HG03571 (cell line): ENCODE results near the gene ADAMTS15.

ENCODE experiments used
- ATAC-seq: cut with Tn5 transposase; IDR thresholded peaks from one replicate; pipeline ENCODE4 v1.9.1; 2021; ENCODE audit not compliant: unreplicated experiment

Gene ADAMTS15

DNA sequence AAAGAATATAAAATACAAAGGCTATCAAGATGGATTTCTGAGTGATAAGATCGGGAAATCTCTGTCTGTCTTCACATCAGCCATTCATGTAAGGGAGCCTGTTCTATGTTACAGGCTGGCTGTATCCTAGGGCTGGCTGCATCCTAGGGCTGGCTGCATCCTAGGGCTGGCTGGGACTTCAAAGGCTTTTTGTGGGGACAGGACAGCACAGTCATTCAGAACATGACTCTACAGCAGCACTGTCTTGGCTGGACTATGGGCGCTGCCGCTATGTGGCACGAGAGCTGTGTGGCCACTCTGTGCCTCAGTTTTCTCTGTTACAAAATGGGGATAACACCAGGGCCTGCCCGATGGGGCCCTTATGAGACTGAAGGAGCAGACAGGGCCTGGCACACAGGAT is 30.2 kb upstream of the ADAMTS15 start:
- ATAC-seq: no peak

DNA sequence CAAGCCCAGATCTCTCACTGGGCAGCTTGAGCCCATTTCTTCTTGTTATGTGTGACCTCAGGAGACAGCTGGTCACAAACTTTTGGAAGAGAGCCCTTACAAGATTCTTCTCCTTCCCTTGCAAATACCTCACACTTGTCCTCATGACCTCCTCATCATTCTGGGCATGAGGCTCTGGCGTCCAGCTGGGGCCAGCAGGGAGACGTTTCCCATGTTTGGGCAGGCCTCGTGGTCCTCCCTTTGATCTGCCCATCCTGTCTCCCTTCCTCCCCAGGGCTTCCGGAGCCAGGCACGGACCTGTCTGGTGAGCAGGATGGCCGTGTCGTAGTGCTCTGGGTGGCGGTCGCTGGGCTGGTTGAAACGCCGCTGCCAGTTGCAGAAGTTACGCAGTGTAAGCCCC is 29.7 kb upstream of the ADAMTS15 start:
- ATAC-seq: no peak

DNA sequence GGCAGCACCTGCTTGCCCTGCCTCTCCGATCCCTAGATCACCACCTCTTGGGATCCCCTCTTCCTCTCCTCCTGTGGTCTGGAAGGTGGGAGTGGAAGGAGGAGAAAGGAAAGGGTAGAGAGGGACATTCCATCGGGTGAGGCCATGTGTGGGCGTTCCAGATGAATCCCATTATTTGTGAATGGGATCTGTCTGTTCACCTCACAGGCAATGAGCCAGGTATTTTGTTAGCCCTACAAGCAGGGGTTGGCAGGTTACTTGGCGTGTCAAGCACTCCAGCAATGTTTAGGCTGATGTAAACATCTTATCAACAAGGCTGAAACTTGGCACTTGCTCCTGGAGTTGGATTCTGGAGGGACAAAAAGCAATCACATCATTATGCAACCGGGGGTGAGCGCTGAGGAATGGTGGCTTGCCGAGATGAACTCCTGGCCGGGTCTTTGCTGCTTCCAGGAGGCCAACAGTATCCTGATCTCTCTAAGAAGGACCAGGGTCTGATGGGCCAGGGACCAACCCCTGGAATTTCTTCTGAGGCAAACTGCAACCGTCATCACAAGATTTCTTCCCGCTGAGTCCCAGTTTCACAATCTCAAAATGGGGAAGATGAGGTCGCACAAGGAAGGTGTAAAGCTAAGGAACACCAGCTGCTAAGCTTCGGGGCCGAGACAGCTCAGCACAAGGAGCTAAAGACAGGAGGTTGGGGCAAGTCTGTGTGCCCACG is 27.8 kb upstream of the ADAMTS15 start:
- no peak for ATAC-seq

DNA sequence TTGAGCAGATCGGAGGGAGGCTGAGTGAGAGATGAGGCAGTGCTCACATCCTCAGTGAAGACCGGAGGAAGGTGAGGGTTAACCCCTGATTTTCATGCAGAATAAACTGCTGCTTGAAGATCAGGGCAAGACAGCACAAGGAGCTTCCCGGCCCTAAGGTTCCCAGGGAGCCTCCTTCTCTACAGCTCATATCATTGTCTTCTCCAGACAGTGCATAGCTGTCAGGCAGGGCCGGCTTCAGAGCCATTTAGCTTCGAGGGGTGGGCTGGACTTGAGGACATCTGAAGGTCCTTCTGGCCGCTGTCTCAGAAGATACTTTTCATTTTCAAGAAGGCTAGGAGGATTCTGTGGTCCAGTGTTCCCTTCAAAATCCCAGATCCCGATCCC is 27.3 kb upstream of the ADAMTS15 start:
- no peak for ATAC-seq

DNA sequence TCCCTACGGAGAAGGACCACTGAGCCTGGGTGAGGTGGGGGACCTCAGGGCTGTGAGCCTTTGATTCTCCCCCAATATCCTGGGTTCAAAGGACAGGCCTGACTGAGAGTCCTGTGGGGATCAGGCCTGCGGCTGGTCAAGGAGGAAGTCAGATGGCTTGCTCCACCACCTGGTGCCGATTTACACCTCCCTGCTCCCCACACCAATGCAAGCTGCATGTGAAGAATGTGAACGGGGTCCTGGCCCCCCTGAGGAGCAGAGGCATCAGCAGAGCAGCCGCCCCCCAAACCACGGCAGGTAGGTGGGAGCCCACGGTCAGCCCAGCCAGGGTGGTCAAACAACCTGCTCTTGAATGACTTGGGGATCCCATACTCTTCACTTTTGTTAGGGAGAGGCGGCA is 26.7 kb upstream of the ADAMTS15 start:
- no peak for ATAC-seq

DNA sequence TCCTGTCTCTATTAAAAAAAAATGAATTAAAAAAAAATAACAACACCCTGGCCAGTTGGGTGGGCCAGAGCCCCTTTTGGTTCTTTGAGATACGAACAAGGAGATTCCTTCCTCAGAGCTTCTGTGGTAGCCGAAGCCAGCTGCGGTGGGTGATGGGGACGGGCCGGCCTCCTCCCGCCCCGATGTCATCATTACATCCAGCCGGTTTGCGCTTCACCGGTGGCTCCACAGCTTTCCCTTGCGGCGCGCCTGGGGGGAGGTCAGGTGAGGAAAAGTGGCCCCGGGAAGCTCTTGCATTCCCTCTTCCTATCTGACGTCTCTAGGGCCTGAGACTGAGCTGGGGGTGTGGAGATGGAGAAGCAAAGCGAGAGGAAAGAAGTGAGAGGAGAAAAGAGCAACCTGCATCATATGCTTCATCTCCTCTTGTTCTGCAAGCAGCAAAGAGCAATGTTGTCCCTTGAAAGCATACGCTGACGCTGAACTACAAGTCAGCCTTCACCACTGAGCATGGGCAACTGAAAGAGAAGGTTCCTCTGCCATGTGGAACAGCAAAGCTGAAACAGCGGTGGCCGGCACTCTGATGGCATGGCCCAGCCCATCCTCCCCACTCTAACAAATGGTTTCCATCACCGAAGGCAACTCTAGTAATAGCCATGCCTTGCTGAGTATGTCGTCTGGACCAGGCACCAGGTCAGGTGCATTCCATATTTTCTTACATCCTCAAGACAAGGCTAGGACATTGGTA is 26.0 kb upstream of the ADAMTS15 start:
- ATAC-seq: no peak

DNA sequence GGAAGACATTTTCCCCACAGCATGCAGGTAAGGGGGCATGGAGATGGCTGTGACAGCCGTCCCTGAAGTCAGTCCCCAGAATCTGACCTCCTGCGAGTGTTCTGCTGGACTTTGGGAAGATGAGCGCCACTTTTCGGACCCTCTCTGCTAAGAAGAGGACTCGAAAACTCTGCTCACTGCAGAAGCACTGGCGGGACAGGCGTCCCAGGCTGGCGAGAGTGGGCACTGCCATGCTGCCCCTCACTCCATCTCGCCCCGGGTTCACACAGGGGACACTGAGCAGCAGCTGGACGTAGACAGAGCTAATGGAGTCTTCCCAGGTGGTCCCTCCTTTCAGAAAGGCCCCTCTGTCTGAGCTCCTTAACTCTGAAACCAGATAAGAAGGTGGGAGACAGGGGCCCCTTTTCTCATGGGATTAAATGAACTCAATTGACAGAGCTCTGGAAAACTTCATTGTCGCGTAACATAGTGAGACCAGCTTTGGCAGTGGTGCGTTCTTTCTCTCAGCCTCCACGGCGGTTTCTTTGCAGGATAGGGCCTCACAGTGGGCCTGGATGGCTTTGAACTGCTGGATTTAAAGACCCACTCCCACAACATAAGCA is 24.8 kb upstream of the ADAMTS15 start:
- no peak for ATAC-seq

DNA sequence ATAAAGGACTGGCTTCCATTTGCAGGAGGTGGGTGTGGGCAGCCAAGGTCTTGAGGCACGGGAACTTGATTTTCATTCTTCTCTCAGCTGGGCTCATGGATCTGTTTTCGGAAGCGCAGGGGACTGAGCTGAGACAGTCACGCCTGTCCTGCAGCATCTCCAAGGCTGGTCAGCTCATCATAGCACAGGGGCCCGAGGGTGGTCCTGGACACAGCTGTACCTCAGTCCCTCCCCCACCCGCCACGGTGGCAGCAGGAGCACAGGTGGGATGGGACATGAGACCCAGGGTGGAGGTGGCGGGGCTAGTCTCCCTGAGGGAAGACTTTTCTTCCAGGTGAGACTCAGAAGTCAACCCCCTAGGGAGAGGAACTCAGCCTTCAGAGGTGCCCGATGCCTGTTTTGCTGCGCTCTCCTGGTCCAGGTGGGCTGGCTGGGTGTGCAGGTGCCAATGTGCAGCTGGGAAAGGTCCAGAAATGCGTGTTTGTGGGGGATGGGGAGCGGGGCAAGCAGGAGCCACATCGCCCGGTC is 23.8 kb upstream of the ADAMTS15 start:
- no peak for ATAC-seq

DNA sequence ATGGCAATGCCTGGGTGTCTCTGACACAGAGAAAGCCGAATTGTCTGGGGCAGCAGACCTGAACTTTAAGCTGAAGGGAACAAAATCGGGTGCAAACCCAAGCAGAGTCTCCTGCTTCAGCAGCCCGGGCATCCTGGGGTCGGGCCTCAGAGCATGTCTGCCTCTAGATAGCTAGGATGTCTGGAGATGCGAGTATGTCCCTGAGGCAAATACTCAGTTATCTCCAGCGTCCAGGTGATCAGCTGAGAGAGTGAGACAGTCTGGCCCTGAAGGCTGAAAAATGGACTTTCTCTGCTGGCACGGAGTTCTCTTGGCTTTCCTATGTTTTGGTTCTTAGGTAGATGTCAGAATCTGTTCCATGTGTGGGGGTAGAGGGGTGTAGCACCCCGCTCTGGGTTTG is 23.3 kb upstream of the ADAMTS15 start:
- no peak for ATAC-seq

DNA sequence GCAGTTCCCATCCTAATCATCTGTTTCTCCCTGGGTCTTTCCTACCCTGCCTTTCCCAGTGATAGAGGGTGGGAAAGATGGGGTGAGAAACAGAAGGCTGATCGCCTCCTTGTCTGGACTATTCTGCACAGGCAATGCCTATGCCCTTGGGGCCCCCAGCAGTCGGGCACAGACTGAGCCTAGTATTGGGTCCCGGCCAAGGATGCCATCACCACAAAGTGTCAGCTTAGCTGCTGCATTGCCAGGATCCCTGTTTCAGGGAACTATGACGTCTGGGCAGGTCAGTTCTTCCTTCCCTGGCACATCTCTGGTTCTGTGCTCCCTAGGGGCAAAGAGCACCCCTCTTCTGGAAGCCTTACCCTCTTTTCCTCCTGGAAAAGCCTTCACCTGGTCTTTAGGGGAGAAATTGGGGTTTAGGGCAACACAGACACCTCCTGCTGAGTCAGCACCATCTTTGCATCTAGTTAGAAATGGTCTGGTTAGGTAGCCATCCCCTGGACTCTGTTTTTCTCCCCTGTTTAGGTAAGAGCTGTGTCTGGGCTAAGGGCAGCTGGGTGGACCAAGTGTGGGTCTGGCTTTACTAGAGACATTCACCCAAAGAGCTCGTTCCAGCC is 22.1 kb upstream of the ADAMTS15 start:
- ATAC-seq: no peak

DNA sequence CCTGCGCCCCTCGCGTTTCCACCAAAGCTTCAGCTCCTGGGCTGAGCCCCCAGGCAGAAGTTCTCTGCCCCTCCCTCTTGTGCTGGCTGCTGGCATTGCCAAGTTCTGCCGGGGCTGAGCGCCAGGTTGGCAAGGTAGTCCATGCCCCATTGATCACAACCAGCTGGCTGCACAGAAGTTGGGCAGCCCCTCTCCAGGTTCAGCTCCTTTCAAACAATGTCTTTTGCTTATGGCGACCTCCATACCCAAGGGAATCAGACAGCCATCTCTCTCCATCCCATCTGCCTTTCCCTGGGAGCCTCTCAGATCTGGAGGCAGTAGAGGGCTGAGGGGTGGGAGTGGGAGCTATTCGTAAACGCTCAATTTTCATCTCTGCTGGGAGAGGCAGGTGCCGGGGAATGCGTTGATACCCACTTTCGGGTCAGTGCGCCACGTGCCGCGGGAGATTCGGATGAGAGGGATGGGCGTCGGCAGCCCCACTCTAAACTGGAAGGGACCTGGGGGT is 21.6 kb upstream of the ADAMTS15 start:
- no peak for ATAC-seq

DNA sequence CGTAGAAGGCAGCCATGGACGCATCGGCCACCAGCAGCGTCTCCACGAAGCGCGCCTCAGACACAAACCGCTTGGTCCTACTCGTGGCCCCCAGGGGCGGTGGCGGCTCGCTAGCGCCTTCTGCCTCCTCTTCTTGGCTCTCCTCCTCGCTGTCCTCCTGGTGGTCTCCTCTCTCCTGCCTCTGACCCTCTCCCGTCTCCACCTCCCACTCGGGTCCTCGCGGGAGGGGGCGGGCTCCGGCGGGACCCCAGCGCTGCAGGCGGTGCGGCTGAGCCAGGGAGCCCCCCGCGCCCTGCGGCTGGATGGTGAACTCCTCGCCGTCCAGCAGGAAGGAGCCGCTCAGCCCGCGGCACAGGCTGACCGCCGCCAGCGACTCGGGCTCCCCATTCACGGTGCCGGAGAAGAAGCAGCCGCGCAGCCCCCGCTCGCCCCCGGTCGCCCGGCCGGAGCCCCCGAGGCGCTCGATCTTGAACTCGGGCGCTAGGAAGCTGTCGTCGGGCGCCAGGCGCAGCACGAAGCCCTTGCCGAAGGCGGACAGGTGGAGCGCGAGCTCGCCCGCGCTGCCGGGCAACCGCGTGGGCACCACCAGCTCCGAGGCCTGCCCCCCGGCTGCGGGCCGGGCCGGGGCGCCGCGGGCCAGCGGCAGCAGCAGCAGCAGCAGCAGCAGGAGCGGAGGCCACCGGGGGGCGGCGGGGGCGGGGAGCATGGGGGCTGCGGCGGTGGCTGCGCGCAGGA is 20.7 kb upstream of the ADAMTS15 start:
- no peak for ATAC-seq

DNA sequence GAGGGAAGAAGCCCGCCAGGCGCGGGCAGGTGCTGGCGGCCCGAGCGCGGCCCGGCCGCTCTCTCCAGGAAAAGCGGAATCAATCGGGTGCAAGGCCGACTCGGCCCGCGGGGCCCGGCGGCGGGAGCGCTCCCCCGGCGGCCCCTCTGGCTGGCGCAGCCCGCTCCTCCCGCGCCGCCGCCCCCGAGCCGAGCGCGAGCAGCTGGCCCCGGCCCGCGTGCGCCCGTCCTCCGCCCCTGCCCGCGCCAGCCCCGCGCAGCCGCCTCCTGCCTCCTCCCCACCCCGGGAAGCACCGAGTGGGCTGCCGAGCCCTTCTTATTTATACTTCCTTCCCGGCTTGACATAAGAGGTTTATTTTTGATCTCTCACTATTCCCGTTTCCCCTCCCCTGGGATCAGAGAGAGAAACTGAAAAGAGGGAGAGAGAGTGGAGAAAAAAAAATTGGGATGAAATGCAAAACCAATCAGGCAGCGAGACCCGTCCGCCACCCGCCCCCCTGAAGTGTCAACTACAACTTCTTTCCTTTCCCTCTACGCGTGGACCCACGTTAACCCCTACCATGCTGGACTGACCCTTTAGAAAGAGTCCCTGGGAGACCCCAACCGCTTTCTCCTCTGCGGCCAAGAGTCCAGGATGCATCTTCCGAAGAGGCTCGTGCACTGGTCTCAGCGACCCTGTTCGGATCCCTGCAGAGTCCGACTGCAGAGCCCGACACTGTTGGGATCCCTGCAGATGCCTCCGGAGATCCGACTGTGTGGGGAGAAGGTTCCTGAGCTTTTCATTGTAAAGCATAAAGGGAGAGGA is 19.9 kb upstream of the ADAMTS15 start, which contains the start of gene ADAMTS8:
Gene ADAMTS8, minus strand, starts transcription at position 294 of the 804 bp plus-strand sequence. CDS start 323 bp downstream, outside the sequence.
- no peak for ATAC-seq

DNA sequence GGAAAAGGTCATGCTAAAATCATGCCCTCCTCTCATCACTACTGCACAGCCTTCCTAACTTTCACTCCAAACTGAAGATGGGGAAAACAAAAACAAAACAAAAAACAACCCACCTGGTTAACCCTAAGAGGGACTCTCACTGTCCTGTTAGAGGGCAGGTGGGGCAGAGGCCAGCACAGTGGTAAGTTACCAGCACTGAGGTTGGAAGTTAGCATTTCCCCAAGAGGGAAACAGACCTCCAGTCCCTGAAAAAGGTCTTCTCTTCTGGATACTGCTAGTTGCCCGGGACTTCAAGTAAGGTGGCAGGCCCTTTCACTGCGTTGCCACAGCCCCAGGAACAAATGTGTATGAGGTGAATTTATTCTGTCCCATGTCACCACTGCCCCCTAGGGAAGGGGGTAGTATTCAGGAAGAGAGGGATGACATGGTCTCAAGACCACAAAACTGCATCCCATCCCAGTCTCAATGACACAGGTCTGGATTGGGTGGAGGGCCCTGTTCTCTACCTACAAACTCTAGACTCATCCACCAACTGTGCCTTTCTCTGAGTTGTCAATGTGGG is 19.2 kb upstream of the ADAMTS15 start:
- no peak for ATAC-seq

DNA sequence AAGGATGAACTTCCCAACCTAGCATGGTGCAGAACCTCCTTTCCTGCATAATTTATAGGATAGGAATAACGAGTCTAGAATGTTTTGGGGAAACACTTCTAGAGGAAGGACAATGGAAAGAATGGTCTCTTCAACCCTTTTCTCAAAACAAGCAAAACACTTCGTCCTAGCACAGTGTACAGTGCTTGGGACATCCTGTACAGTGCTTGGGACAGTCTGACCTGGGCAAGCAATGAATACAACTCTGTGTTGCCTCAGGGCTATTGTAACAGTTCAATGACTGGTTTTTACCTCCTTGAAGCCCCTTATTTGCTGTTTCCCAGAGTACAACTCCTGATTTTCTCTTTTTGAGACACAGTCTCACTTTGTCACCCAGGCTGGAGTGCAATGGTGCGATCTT is 18.5 kb upstream of the ADAMTS15 start:
- ATAC-seq: no peak

DNA sequence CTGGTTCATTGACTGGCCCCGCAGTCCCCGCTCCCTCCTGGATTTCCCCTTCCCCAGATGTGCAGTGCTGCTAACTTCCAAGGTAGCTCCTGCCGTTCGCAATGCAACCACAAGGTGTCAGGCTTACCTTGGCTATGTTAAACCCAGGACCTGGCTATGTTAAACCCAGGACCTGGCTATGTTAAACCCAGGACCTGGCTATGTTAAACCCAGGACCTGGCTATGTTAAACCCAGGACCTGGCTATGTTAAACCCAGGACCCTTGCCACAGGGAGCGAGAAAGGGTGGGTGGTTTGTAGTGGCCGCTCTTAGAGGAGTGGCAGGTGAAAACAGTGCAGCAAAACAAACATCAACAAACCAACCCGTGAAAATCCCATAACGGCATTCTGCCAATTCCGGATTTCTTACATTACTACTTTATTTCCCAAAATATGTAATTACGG is 17.1 kb upstream of the ADAMTS15 start:
- peak; percentile 58 for ATAC-seq

DNA sequence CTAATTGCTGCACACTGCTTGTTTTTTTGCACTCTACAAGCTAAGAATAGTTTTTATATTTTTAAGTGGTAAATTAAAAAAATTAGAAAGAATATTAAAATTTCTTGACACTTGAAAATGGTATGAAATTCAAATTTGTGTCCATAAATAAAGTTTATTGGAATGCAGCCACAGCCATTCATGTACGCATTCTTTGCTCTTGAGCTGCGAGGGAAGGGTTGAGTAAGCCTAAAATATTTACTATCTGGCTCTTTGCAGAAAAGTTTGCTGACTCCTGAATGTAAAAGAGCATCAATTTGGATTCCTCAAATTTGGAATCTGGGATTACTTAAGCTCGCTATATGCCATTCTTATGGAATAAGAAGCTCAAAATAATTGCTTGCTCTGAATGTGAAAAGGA is 16.6 kb upstream of the ADAMTS15 start:
- no peak for ATAC-seq

DNA sequence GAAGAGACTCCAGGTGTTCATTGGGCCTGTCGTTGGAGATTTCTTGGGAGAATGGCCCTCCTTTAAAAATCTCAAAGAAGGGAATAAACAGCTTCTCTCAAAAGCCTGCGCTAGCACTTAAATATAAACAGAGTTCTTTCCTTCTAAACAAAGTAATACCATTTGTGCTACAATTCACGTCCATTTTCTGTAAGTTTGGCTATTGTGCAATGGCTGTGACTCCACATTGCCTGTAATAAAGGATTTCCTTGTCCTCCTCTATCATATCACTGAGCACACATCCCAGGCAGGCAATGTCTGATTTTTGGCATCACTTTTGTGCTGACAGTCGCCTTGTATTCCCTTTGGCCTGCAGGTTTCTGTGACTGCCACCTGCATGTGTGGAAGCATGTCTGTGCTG is 15.1 kb upstream of the ADAMTS15 start:
- no peak for ATAC-seq

DNA sequence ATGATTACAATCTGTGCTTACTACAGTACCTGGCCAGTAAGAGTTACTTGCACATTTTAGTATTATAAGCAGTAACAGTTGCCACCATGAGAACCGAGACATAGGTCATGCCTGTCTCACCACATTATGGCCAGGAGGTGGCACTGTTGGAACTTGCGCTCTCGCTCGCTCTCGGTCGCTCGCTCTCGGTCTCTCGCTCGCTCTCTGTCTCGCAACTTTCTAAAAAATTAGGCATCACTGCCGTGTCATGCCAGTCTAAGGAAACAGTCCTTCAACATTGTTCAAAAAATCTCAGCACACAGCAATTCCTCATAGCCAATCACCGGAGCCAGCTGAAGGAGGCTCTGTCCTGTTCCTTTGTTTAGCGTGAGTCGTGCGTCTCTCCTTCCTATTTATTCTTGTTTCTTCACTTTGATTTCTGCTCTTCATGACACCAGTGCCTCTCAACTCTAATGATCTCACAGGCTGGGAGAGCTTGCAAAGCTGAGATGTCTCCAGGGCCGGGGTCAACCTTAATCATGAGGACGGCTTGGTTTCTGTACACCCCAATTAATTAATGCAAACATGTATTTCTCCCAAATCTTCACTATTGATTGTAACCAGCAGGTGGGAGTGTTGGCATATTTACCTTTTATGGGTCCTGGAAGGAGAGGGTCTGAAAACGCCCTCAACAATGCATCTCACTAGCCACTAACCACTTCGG is 13.8 kb upstream of the ADAMTS15 start:
- peak; percentile 83 for ATAC-seq
